Natural killer cell (primary cell): ENCODE data around the gene DHX16. TPM values are rescaled to one million over a fixed set of nuclear protein-coding genes. Genes with fewer than 3 reads are reported as not detected.
"Not testable (repeated sequence)": the region's sequence is repeated elsewhere in the genome, so short reads cannot be mapped to it uniquely, and the experiment has no call there.

ENCODE experiments used
- ATAC-seq, 3 donors: fragments of 150-1000 bp in 2 of 3; fragments of 200-7000 bp in 1 of 3; cut with Tn5 transposase; 1 replicate in 1 of 3; 2 replicates in 2 of 3; pipeline ENCODE4 v1.10.0; 2021; ENCODE audit warnings: mild to moderate bottlenecking in 2 of 3, moderate library complexity in 2 of 3
- DNase-seq, 2 donors: peaks; one replicate each; pipeline versions ENCODE4 v3.0.0 to v3.0.0-alpha.2; 2013 to 2021; ENCODE audit warnings: mixed read lengths in 1 of 2
- H3K27ac ChIP-seq: one replicate; pipeline ENCODE4 v1.5.1; 2013; ENCODE audit warnings: mild to moderate bottlenecking, low read length
- H3K27me3 ChIP-seq: one replicate; pipeline ENCODE4 v1.6.1; 2013; ENCODE audit warnings: low read length; ENCODE audit not compliant: control insufficient read depth, insufficient read depth
- H3K36me3 ChIP-seq: one replicate; pipeline ENCODE4 v1.6.1; 2013; ENCODE audit warnings: low read length; ENCODE audit not compliant: control insufficient read depth, insufficient read depth
- H3K4me1 ChIP-seq: one replicate; pipeline ENCODE4 v1.6.1; 2013; ENCODE audit warnings: low read length; ENCODE audit not compliant: control insufficient read depth, insufficient read depth
- H3K4me3 ChIP-seq: one replicate; pipeline ENCODE4 v1.5.1; 2013; ENCODE audit warnings: low read length
- H3K9me3 ChIP-seq: one replicate; pipeline ENCODE4 v1.6.1; 2013; ENCODE audit warnings: low read length; ENCODE audit not compliant: control insufficient read depth, insufficient read depth
- H3K27ac Mint-ChIP-seq, 2 donors: one replicate each; pipeline ENCODE4 v1.8.0; 2022; ENCODE audit warnings: mild to moderate bottlenecking in 2 of 2, mixed read lengths in 2 of 2, moderate library complexity in 1 of 2
- H3K27me3 Mint-ChIP-seq, 2 donors: one replicate each; pipeline ENCODE4 v1.8.0; 2022; ENCODE audit warnings: low read depth in 2 of 2, mixed read lengths in 2 of 2
- H3K36me3 Mint-ChIP-seq: one replicate; pipeline ENCODE4 v1.8.0; 2022; ENCODE audit warnings: mixed read lengths
- H3K4me1 Mint-ChIP-seq, 2 donors: one replicate each; pipeline ENCODE4 v1.8.0; 2022; ENCODE audit warnings: mixed read lengths in 2 of 2
- H3K4me3 Mint-ChIP-seq: one replicate; pipeline ENCODE4 v1.8.0; 2022; ENCODE audit warnings: mild to moderate bottlenecking, moderate library complexity, mixed read lengths
- H3K9me3 Mint-ChIP-seq, 2 donors: one replicate each; pipeline ENCODE4 v1.8.0; 2022; ENCODE audit warnings: mixed read lengths in 2 of 2
- WGBS: methylation state at CpG from one replicate; pipeline ENCODE4 v1.1.7; 2013; ENCODE audit warnings: missing lambda C conversion rate; ENCODE audit not compliant: insufficient coverage; 5-methylcytosine and 5-hydroxymethylcytosine counted together
- intact Hi-C: fragments of 100-400 bp; cut with micrococcal nuclease; formaldehyde crosslinking; loops from one replicate; pipeline ENCODE4 v1.14.2; 2022
- total RNA-seq, 4 donors: library from RNA; stranded (reverse); fragments of 120-200 nt in 1 of 4; gene quantifications; one replicate each; pipeline versions ENCODE4 v1.2.3 to v1.2.4, GENCODE V29; 2013 to 2022
- TF ChIP-seq, protein P1 (sequence below): fragments of 200-600 bp; IDR thresholded peaks from one replicate; pipeline ENCODE4 v1.8.0; 2022; ENCODE audit warnings: antibody characterized with exemption

Gene DHX16
- total RNA-seq = 10 to 100 TPM; 27.3 to 35.7 (median 27.7) TPM
- total RNA-seq (2013) = 40.1 TPM

DNA sequence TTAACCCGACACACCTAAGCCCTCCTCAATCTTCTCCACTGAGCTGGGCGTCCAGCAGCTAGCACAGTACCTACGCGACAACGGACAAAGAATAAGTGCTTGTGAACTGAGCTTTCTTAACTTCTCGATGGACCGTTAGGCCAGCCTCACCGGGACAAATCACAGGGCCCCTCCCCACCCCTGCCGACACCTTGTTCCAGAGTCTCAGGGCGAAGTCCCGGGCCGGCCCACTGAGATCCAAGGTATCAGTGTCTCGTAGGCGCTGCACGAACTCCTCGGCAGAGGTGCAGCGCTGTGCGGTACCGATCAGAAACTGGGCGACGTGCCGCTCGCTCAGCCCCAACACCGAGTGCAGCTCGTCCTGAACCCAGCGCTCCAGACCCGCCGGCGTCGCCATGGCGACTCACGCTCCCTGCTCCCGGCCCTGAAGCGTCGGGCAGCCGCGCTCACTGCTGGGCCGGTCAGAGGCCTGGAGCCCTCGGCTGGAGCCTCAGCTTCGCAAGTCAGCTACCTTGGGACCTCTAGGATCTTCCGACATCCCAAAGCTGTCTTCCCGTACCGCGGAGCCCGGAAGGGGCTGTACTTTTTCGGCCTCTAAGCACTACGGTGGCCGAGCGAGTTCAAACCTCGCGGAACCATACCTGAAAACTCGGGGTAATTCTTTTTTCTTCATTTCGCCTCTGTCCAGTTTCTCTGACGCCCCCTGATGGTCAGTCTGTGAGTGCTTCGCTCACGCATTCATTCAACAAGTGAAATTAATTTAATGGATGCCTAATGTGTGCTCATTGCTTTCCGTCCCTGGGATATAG, at the start of gene DHX16:
Gene DHX16 (minus strand): TSS at position 562 of the 809 bp plus-strand sequence. CDS start 165 bp downstream, at position 397.
- under 1% methylated on average over 56 of the region's 57 CpGs for WGBS
- H3K4me1 Mint-ChIP-seq = peaks cover 27 to 49% of the 10 kb centered on the region in 2 donors
- Histone ChIP-seq H3K36me3 (peaks cover 34% of the 10 kb centered on the region), H3K27ac (peak within 1 kb of the TSS; percentile 24), H3K4me1 (peaks cover 17% of the 10 kb centered on the region), H3K4me3 (peak within 1 kb of the TSS; percentile 76), H3K27me3 (no peaks in the 10 kb centered on the region), H3K9me3 (no peaks in the 10 kb centered on the region)
- H3K27me3 Mint-ChIP-seq = no peaks in the 10 kb centered on the region
- TF ChIP-seq, protein P1, sequence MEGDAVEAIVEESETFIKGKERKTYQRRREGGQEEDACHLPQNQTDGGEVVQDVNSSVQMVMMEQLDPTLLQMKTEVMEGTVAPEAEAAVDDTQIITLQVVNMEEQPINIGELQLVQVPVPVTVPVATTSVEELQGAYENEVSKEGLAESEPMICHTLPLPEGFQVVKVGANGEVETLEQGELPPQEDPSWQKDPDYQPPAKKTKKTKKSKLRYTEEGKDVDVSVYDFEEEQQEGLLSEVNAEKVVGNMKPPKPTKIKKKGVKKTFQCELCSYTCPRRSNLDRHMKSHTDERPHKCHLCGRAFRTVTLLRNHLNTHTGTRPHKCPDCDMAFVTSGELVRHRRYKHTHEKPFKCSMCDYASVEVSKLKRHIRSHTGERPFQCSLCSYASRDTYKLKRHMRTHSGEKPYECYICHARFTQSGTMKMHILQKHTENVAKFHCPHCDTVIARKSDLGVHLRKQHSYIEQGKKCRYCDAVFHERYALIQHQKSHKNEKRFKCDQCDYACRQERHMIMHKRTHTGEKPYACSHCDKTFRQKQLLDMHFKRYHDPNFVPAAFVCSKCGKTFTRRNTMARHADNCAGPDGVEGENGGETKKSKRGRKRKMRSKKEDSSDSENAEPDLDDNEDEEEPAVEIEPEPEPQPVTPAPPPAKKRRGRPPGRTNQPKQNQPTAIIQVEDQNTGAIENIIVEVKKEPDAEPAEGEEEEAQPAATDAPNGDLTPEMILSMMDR = peak; percentile 68
- peak; percentile 85 to 96 for DNase-seq
- no peaks in the 10 kb centered on the region for H3K9me3 Mint-ChIP-seq
- H3K4me3 Mint-ChIP-seq = peak within 1 kb of the TSS; percentile 87
- peak; percentile 88 to 97 (median 89) for ATAC-seq
- peaks cover 10% of the 10 kb centered on the region for H3K36me3 Mint-ChIP-seq
- H3K27ac Mint-ChIP-seq = peak within 1 kb of the TSS; percentile 83 to 85
- intact Hi-C loops = loop anchor here (1.0 to 2.0 kb wide), 4 partner anchors 46 to 190 kb away; partner anchors contain the start of genes ATAT1, MRPS18B and PPP1R10

DNA sequence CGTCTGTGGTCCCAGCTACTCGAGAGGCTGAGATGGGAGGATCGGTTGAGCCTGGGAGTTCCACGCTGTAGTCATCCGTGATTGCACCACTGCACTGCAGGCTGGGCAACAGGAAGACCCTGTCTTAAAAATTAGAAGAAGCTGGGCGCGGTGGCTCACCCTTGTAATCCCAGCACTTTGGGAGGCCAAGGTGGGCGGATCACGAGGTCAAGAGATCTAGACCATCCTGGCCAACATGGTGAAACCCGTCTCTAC, 49.1 kb upstream of the DHX16 start:
- H3K4me1 Mint-ChIP-seq = peaks cover 59 to 61% of the 10 kb centered on the region in 2 donors
- not testable (repeated sequence) for H3K27me3 ChIP-seq, H3K9me3 ChIP-seq, H3K9me3 Mint-ChIP-seq, ATAC-seq, H3K27me3 Mint-ChIP-seq, DNase-seq
- peak overlapping the region; percentile 96 to 100 for H3K27ac Mint-ChIP-seq
- Histone ChIP-seq H3K4me3 (peak overlapping the region; percentile 61), H3K27ac (peak overlapping the region; percentile 76), H3K4me1 (peaks cover 35% of the 10 kb centered on the region), H3K36me3 (peaks cover 41% of the 10 kb centered on the region)
- H3K36me3 Mint-ChIP-seq = peaks cover 14% of the 10 kb centered on the region
- peak overlapping the region; percentile 92 for H3K4me3 Mint-ChIP-seq
- WGBS = 10% methylated on average over 10 of the region's 10 CpGs
- intact Hi-C loops = loop anchor here (1.0 to 2.0 kb wide), 2 partner anchors 43 to 239 kb away; no protein-coding TSS in a partner anchor

DNA sequence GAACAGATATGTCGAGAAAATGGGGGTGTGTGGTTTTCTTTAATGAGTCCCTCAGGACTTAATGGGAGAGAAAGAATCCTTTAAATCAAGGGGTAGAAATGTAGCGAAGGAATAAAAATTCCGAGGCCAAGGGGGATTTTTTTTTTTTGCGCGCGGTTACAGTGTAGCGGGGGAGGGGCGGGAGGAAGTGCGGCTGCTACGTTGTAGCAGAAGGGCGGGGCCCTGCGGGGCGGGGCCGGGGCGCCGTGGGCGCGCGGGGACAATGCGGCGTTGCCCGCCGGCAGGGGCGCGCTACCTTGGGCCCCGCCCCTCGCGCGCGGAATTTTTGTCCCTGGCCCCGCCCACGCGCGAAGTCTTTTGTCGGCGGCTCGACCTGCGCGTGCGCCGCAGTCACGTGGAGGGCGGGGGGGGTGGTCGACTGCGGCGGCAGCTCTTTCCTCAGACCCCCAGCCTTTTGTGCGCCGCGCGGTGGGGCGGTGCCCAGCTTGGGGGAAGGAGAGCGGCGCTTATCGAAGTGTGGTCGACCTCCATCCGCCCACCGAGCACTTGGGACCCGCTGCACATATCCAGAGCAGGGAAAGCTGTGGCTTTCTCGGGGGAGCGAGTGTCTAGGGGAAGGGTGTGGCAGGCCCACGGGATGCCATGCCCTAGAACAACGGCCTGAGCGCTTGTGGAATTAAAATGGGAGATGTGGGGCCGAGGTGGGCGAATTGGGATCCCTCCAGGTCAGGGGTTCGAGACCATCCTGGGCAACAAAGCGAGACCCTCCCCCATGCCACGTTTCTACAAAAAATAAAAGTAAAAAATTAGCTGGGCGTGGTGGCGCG, 48.6 kb upstream of the DHX16 start:
- H3K4me3 ChIP-seq = peak overlapping the region; percentile 93
- peaks cover 40% of the 10 kb centered on the region for H3K4me1 ChIP-seq
- peak overlapping the region; percentile 93 for H3K27ac ChIP-seq
- H3K36me3 Mint-ChIP-seq = peaks cover 14% of the 10 kb centered on the region
- H3K27me3 ChIP-seq = no peaks in the 10 kb centered on the region
- no peaks in the 10 kb centered on the region for H3K9me3 Mint-ChIP-seq
- H3K4me1 Mint-ChIP-seq = peaks cover 64 to 66% of the 10 kb centered on the region in 2 donors
- peak; percentile 95 to 98 for DNase-seq
- H3K4me3 Mint-ChIP-seq = peak overlapping the region; percentile 92
- peaks cover 39% of the 10 kb centered on the region for H3K36me3 ChIP-seq
- no peaks in the 10 kb centered on the region for H3K9me3 ChIP-seq
- H3K27me3 Mint-ChIP-seq = no peaks in the 10 kb centered on the region
- TF ChIP-seq, protein P1 = no peak
- H3K27ac Mint-ChIP-seq = peak overlapping the region; percentile 96 to 100
- under 1% methylated on average over 71 of the region's 71 CpGs for WGBS
- intact Hi-C loops = loop anchor here (1.0 to 2.0 kb wide), 4 partner anchors 42 to 239 kb away; partner anchors contain the start of genes C6orf136 and HLA-E
- peak; percentile 49 to 76 (median 53) for ATAC-seq
